Upper lobe of left lung (tissue), 6 donors: Measurements from ENCODE around the gene C1orf21. TPM values are rescaled to one million over a fixed set of nuclear protein-coding genes. Genes with fewer than 3 reads are reported as not detected.

ENCODE experiments used
- ATAC-seq, 2 donors: fragments of 200-7000 bp; cut with Tn5 transposase; one replicate each; pipeline ENCODE4 v1.9.1; 2022; ENCODE audit warnings: mild to moderate bottlenecking in 2 of 2, moderate library complexity in 2 of 2; ENCODE audit not compliant: low FRiP score in 2 of 2
- DNase-seq, 2 donors: peaks; one replicate each; pipeline ENCODE4 v3.0.0-alpha.2; 2019 to 2020
- H3K27ac ChIP-seq, 4 donors: fragments of 200-600 bp; sonication (generic); one replicate each; pipeline ENCODE4 v1.5.1; 2016 to 2019
- H3K27me3 ChIP-seq, 4 donors: fragments of 200-600 bp; sonication (generic); one replicate each; pipeline ENCODE4 v1.5.1; 2017 to 2019
- H3K36me3 ChIP-seq, 4 donors: fragments of 200-600 bp; sonication (generic); one replicate each; pipeline ENCODE4 v1.5.1; 2016 to 2019
- H3K4me1 ChIP-seq, 4 donors: fragments of 200-600 bp; sonication (generic); one replicate each; pipeline ENCODE4 v1.5.1; 2018 to 2019
- H3K4me3 ChIP-seq, 4 donors: fragments of 200-600 bp; sonication (generic); one replicate each; pipeline ENCODE4 v1.5.1; 2017 to 2019; ENCODE audit warnings: mild to moderate bottlenecking in 2 of 4, moderate library complexity in 1 of 4
- H3K9me3 ChIP-seq, 4 donors: fragments of 200-600 bp; sonication (generic); one replicate each; pipeline ENCODE4 v1.5.1; 2018 to 2019
- CTCF ChIP-seq, 6 experiments: fragments of 450-650 bp in 4 of 6; fragments of 200-600 bp in 2 of 6; sonication (generic) in 2 of 6; IDR thresholded peaks; one replicate each; pipeline ENCODE4 v1.5.1; 2016 to 2019; ENCODE audit warnings: antibody characterized with exemption in 6 of 6
- EP300 ChIP-seq, 4 donors: sonication (generic); formaldehyde crosslinking; IDR thresholded peaks; one replicate each; pipeline ENCODE4 v1.5.1; 2017; ENCODE audit warnings: antibody characterized with exemption in 4 of 4, control low read depth in 2 of 4
- POLR2A ChIP-seq, 4 donors: fragments of 450-650 bp; IDR thresholded peaks; one replicate each; pipeline ENCODE4 v1.5.1; 2016 to 2017; ENCODE audit warnings: antibody characterized with exemption in 4 of 4, mild to moderate bottlenecking in 2 of 4
- POLR2AphosphoS5 ChIP-seq, 2 donors: sonication (generic); formaldehyde crosslinking; IDR thresholded peaks; one replicate each; pipeline ENCODE4 v1.5.1; 2017; ENCODE audit warnings: antibody characterized with exemption in 2 of 2
- WGBS, 2 donors: methylation state at CpG; one replicate each; pipeline ENCODE4 v1.1.5; 2017 to 2018; 5-methylcytosine and 5-hydroxymethylcytosine counted together
- total RNA-seq, 6 donors: library from RNA; depleted of rRNA in 4 of 6; stranded (reverse); fragments of >200 nt in 4 of 6; gene quantifications; one replicate each; pipeline versions ENCODE4 v1.1.0 to v1.2.1, GENCODE V29; 2016 to 2021
- donor health status: DM: no; HTN: no; CAD: no; lungs with moderate emphysema.
- donor health status: DM: no; HTN: yes; CAD: no; lungs with severe emphysema.

C1orf21 gene
- total RNA-seq, 6 donors from 2014 or later, result 21.4 to 110 (median 49.2) TPM

- Histone ChIP-seq H3K27me3 (no peaks in the 10 kb centered on the region), H3K9me3 (no peaks in the 10 kb centered on the region), H3K36me3 (peaks cover 0 to 3% (median 0%) of the 10 kb centered on the region in 4 donors), H3K4me1 (peaks cover 0 to 13% (median 7%) of the 10 kb centered on the region in 4 donors), H3K4me3 (no peak overlapping the region), H3K27ac (peak overlapping the region; percentile 26 to 69 (median 56))
- no peak for TF ChIP-seq CTCF (IDR thresholded peaks at IDR 0.05)
- no peak for TF ChIP-seq EP300 (IDR thresholded peaks at IDR 0.05)
- no peak for TF ChIP-seq POLR2AphosphoS5 (IDR thresholded peaks at IDR 0.05)
- no peak for TF ChIP-seq POLR2A (IDR thresholded peaks at IDR 0.05)
- ATAC-seq (no peak), DNase-seq (no peak)
- 81 to 88% methylated on average over 4 of the region's 4 CpGs for WGBS, 2 donors
Observed at GRCh38 chr1:184629266-184629665, 242.4 kb downstream of the C1orf21 start.

- Histone ChIP-seq H3K36me3 (peaks cover 0 to 3% (median 0%) of the 10 kb centered on the region in 4 donors), H3K27ac (peak overlapping the region; percentile 26 to 69 (median 56)), H3K27me3 (no peaks in the 10 kb centered on the region), H3K4me1 (peaks cover 0 to 15% (median 7%) of the 10 kb centered on the region in 4 donors), H3K9me3 (no peaks in the 10 kb centered on the region), H3K4me3 (no peak overlapping the region)
- DNase-seq (no peak), ATAC-seq (no peak)
- TF ChIP-seq EP300 (IDR thresholded peaks at IDR 0.05), result no peak
- no peak for TF ChIP-seq CTCF (IDR thresholded peaks at IDR 0.05)
- TF ChIP-seq POLR2AphosphoS5 (IDR thresholded peaks at IDR 0.05), result no peak
- TF ChIP-seq POLR2A (IDR thresholded peaks at IDR 0.05), result no peak
- WGBS, 2 donors, result 69 to 75% methylated on average over 5 of the region's 5 CpGs
Observed at GRCh38 chr1:184630679-184631060, 243.8 kb downstream of the C1orf21 start.

GRCh38 chr1:184632415-184633175 is 245.8 kb downstream of the C1orf21 start:
- 67 to 81% methylated on average over 8 of the region's 8 CpGs for WGBS, 2 donors
- peaks cover 0 to 15% (median 7%) of the 10 kb centered on the region in 4 donors for H3K4me1 ChIP-seq
- H3K9me3 ChIP-seq, result no peaks in the 10 kb centered on the region
- ATAC-seq (peak; percentile 14 to 63), DNase-seq (peak in 1 of 2 donors; percentile 86)
- H3K36me3 ChIP-seq, result no peaks in the 10 kb centered on the region
- peak overlapping the region in 2 of 4 donors; percentile 35 to 47 for H3K27ac ChIP-seq
- no peaks in the 10 kb centered on the region for H3K27me3 ChIP-seq
- TF ChIP-seq POLR2AphosphoS5 (IDR thresholded peaks at IDR 0.05) (peak; percentile 10 to 45), EP300 (IDR thresholded peaks at IDR 0.05) (no peak)
- H3K4me3 ChIP-seq, result no peak overlapping the region

- Histone ChIP-seq H3K27ac (peak overlapping the region in 3 of 4 donors; percentile 35 to 49 (median 47)), H3K36me3 (no peaks in the 10 kb centered on the region), H3K9me3 (no peaks in the 10 kb centered on the region), H3K4me1 (peaks cover 0 to 15% (median 7%) of the 10 kb centered on the region in 4 donors), H3K4me3 (no peak overlapping the region), H3K27me3 (no peaks in the 10 kb centered on the region)
- 48 to 61% methylated on average over 4 of the region's 4 CpGs for WGBS, 2 donors
- TF ChIP-seq POLR2AphosphoS5 (IDR thresholded peaks at IDR 0.05), result peak in 1 of 2 donors; percentile 22
- no peak for TF ChIP-seq POLR2A (IDR thresholded peaks at IDR 0.05)
- DNase-seq, result peak in 1 of 2 donors; percentile 62
- ATAC-seq, result peak; percentile 31 to 80
Observed at GRCh38 chr1:184633785-184634184, 247.0 kb downstream of the C1orf21 start.

- H3K27ac ChIP-seq, result no peak overlapping the region
- H3K36me3 ChIP-seq, result no peaks in the 10 kb centered on the region
- 83 to 96% methylated on average over 1 of the region's 1 CpG for WGBS, 2 donors
- H3K9me3 ChIP-seq, result no peaks in the 10 kb centered on the region
- DNase-seq (no peak), ATAC-seq (no peak)
- no peaks in the 10 kb centered on the region for H3K27me3 ChIP-seq
- H3K4me3 ChIP-seq, result no peak overlapping the region
- TF ChIP-seq EP300 (IDR thresholded peaks at IDR 0.05) (no peak), POLR2A (IDR thresholded peaks at IDR 0.05) (no peak), CTCF (IDR thresholded peaks at IDR 0.05) (no peak), POLR2AphosphoS5 (IDR thresholded peaks at IDR 0.05) (no peak)
- H3K4me1 ChIP-seq, result peaks cover 0 to 15% (median 7%) of the 10 kb centered on the region in 4 donors
Observed at GRCh38 chr1:184634296-184634695, 247.5 kb downstream of the C1orf21 start.
